Activated CD8-positive, alpha-beta T cell treated with anti-CD3 and anti-CD28 coated beads for 36 hours (primary cell): Measurements from ENCODE around the gene LBX1. TPM values are rescaled to one million over a fixed set of nuclear protein-coding genes. Genes with fewer than 3 reads are reported as not detected.

Experiments
- ATAC-seq: fragments of 200-7000 bp; cut with Tn5 transposase; one replicate; pipeline ENCODE4 v1.10.0; 2021; ENCODE audit warnings: mild to moderate bottlenecking, moderate library complexity
- CTCF ChIA-PET: fragments of 350-600 bp; sonication (Branson Sonifier 250); formaldehyde crosslinking; loops from one replicate; lab custom pipeline; 2021; ENCODE audit warnings: antibody characterized with exemption; lab: Charles Lee
- POLR2A ChIA-PET: fragments of 350-600 bp; sonication (Branson Sonifier 250); formaldehyde crosslinking; loops from one replicate; lab custom pipeline; 2021; ENCODE audit warnings: antibody characterized with exemption; lab: Charles Lee
- DNase-seq: peaks from one replicate; pipeline ENCODE4 v3.0.0-alpha.2; 2020
- H3K27ac Mint-ChIP-seq: one replicate; pipeline ENCODE4 v1.8.0; 2021; ENCODE audit warnings: mild to moderate bottlenecking, mixed read lengths
- H3K27me3 Mint-ChIP-seq: one replicate; pipeline ENCODE4 v1.8.0; 2021; ENCODE audit warnings: mixed read lengths
- H3K36me3 Mint-ChIP-seq: one replicate; pipeline ENCODE4 v1.8.0; 2021; ENCODE audit warnings: low read depth, mixed read lengths
- H3K4me1 Mint-ChIP-seq: one replicate; pipeline ENCODE4 v1.8.0; 2021; ENCODE audit warnings: low read depth, mixed read lengths
- H3K4me3 Mint-ChIP-seq: one replicate; pipeline ENCODE4 v1.8.0; 2021; ENCODE audit warnings: mild to moderate bottlenecking, moderate library complexity, mixed read lengths
- H3K9me3 Mint-ChIP-seq: one replicate; pipeline ENCODE4 v1.8.0; 2021; ENCODE audit warnings: mixed read lengths
- CTCF ChIP-seq: fragments of 200-600 bp; IDR thresholded peaks from one replicate; pipeline ENCODE4 v1.8.0; 2022; ENCODE audit warnings: antibody characterized with exemption, mild to moderate bottlenecking
- intact Hi-C: fragments of 100-400 bp; cut with micrococcal nuclease; formaldehyde crosslinking; loops from one replicate; pipeline ENCODE4 v1.10.0; 2022
- total RNA-seq, 2 experiments: library from RNA; stranded (reverse); gene quantifications; one replicate each; pipeline ENCODE4 v1.2.3, GENCODE V29; 2021

The LBX1 gene
- total RNA-seq, 2 experiments from 2014 or later: not detected

- ATAC-seq (no peak), DNase-seq (no peak)
- Mint-ChIP-seq H3K36me3 (no peaks in the 10 kb centered on the region), H3K4me3 (no peak overlapping the region), H3K27me3 (peaks cover 85% of the 10 kb centered on the region), H3K27ac (no peak overlapping the region), H3K9me3 (no peaks in the 10 kb centered on the region), H3K4me1 (peaks cover 16% of the 10 kb centered on the region)
- intact Hi-C loops: loop anchor here (10.0 kb wide), 1 partner anchor 411 kb away; no protein-coding TSS in a partner anchor
- ChIA-PET POLR2A (interaction anchor here (1.5 kb wide), 1 partner anchor 9 kb away, joined by 4 read pairs; no protein-coding TSS in a partner anchor), CTCF (interaction anchor here (0.7 to 10.8 kb wide), 3 partner anchors 21 to 210 kb away, joined by 3 to 105 read pairs (median 5); no protein-coding TSS in a partner anchor)
- no peak for TF ChIP-seq CTCF
Observed at GRCh38 chr10:101235766-101236165, 6.5 kb upstream of the LBX1 start.

- no peak for TF ChIP-seq CTCF
- Mint-ChIP-seq H3K4me1 (peaks cover 19% of the 10 kb centered on the region), H3K4me3 (no peak overlapping the region), H3K27ac (no peak overlapping the region), H3K9me3 (no peaks in the 10 kb centered on the region), H3K36me3 (no peaks in the 10 kb centered on the region), H3K27me3 (peaks cover 79% of the 10 kb centered on the region)
- DNase-seq: no peak
- no peak for ATAC-seq
- CTCF ChIA-PET: interaction anchor here (0.6 to 10.3 kb wide), 3 partner anchors 19 to 603 kb away, joined by 3 to 75 read pairs (median 3); no protein-coding TSS in a partner anchor
- intact Hi-C loops: loop anchor here (10.0 kb wide), 1 partner anchor 410 kb away; no protein-coding TSS in a partner anchor
- POLR2A ChIA-PET: no interaction called here
Observed at GRCh38 chr10:101234333-101234732, 5.1 kb upstream of the LBX1 start.

GRCh38 chr10:101233863-101234262 is 4.6 kb upstream of the LBX1 start:
- ATAC-seq (no peak), DNase-seq (no peak)
- Mint-ChIP-seq H3K27ac (no peak overlapping the region), H3K36me3 (no peaks in the 10 kb centered on the region), H3K9me3 (no peaks in the 10 kb centered on the region), H3K4me1 (peaks cover 23% of the 10 kb centered on the region), H3K27me3 (peaks cover 79% of the 10 kb centered on the region), H3K4me3 (no peak overlapping the region)
- ChIA-PET POLR2A (no interaction called here), CTCF (interaction anchor here (1.1 to 10.3 kb wide), 2 partner anchors 19 to 58 kb away, joined by 3 to 75 read pairs; no protein-coding TSS in a partner anchor)
- intact Hi-C loops: loop anchor here (10.0 kb wide), 1 partner anchor 409 kb away; no protein-coding TSS in a partner anchor
- no peak for TF ChIP-seq CTCF

- POLR2A ChIA-PET: no interaction called here
- no peak overlapping the region for H3K4me3 Mint-ChIP-seq
- DNase-seq: no peak
- peaks cover 78% of the 10 kb centered on the region for H3K27me3 Mint-ChIP-seq
- no peak overlapping the region for H3K27ac Mint-ChIP-seq
- ATAC-seq: no peak
- intact Hi-C loops: loop anchor here (10.0 kb wide), 1 partner anchor 409 kb away; no protein-coding TSS in a partner anchor
- no peak for TF ChIP-seq CTCF
- H3K36me3 Mint-ChIP-seq: no peaks in the 10 kb centered on the region
- H3K4me1 Mint-ChIP-seq: peaks cover 23% of the 10 kb centered on the region
- H3K9me3 Mint-ChIP-seq: no peaks in the 10 kb centered on the region
- CTCF ChIA-PET: interaction anchor here (10.3 kb wide), 1 partner anchor 18 kb away, joined by 75 read pairs; no protein-coding TSS in a partner anchor
Observed at GRCh38 chr10:101233443-101233842, 4.2 kb upstream of the LBX1 start.
